Panc1 (cell line): Measurements from ENCODE around the gene SLC9A3.

Experiments used
- REST ChIP-seq, 2 experiments: IDR thresholded peaks; 2 replicates each; pipeline ENCODE4 v1.6.1; 2011 to 2012; ENCODE audit warnings: low read depth in 2 of 2, control low read depth in 1 of 2, low read length in 1 of 2, mild to moderate bottlenecking in 1 of 2, moderate library complexity in 1 of 2; ENCODE audit not compliant: insufficient read depth in 1 of 2
- TF ChIP-seq, protein P1 (sequence below): fragments of 450-650 bp; IDR thresholded peaks from 2 replicates; pipeline ENCODE4 v1.5.1; 2017; ENCODE audit warnings: mild to moderate bottlenecking

DNA sequence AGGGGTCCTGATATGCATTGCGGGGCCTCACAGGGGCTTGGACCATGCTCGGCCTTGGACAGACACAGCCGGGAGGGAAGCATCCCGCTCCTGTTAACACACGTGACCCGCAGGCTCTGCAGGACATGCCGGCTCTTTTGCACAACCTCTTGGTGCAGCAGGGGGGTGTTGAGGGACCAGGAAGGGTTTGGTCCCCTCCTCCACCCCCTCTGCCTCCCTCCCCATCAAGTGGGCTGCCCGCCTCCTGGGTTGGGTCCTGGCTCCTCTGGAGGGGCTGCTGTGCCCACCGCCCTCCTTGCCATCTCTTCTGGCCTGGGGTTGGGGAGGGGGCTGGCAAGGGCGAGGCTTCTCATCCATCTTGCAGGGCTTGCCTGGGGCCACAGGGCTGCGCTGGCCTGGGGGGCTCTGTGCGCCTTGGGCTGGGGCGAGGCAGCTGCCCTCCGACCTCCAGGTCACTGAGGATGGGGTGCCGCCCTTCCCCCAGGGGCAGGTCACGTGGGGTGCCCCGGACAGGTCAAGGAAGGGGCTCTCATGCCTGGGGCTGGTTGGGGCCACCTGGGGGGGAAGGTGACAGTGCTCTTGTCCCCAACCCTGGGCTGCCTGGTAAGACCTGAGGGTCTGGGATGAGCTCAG lies 16.8 kb upstream of the SLC9A3 start:
- TF ChIP-seq REST (IDR thresholded peaks at IDR 0.05; ENCODE audit: insufficient read depth in 1 of 2, low read depth in 2 of 2, low read length in 1 of 2): no peak
- TF ChIP-seq, protein P1, sequence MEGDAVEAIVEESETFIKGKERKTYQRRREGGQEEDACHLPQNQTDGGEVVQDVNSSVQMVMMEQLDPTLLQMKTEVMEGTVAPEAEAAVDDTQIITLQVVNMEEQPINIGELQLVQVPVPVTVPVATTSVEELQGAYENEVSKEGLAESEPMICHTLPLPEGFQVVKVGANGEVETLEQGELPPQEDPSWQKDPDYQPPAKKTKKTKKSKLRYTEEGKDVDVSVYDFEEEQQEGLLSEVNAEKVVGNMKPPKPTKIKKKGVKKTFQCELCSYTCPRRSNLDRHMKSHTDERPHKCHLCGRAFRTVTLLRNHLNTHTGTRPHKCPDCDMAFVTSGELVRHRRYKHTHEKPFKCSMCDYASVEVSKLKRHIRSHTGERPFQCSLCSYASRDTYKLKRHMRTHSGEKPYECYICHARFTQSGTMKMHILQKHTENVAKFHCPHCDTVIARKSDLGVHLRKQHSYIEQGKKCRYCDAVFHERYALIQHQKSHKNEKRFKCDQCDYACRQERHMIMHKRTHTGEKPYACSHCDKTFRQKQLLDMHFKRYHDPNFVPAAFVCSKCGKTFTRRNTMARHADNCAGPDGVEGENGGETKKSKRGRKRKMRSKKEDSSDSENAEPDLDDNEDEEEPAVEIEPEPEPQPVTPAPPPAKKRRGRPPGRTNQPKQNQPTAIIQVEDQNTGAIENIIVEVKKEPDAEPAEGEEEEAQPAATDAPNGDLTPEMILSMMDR: no peak
